ENCODE measurements around the gene TEX11. TPM values are rescaled to one million over a fixed set of nuclear protein-coding genes. Genes with fewer than 3 reads are reported as not detected.

TEX11 gene
- total RNA-seq, 2 experiments from 2014 or later = not detected

DNA sequence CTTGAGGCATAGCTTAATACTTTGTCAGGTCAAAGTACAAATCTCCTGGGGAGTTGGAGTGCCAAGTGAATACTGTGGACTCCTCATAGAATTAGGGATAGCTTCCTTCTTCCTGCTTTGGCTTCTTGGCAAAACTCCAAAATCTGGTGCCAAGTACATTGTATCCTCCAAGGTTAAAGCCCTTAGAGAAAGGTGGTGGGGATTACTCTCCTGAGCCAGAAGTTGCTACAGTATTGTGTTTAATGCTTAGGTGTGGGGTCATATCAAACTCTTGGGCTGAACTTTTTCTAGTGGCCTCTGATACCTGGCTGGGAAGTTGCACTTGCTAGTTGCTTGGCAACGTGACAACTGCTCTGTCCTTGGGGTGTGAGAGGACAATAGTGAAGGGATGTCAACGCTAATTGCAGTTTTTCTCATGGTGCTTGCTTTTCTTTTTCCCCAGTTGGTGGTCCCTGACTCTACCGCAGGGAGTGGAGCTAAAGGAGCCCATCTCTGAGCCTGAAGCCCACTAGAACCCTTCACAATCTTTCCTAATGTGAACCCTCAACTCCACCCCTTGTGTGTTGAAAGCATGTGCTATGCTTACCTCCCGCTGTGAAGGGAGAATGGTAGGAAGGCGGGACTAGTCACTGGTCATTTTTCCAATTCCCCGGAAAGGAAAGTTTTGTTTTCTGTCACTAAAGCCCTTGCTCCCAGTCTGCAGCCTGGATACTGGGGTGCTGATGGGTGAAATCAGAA, 428.4 kb downstream of the TEX11 start:
- intact Hi-C loops (cut with micrococcal nuclease) = no loop called here
- Mint-ChIP-seq H3K36me3 (peaks cover 4% of the 10 kb centered on the region), H3K9me3 (no peaks in the 10 kb centered on the region), H3K27me3 (no peaks in the 10 kb centered on the region), H3K4me1 (ENCODE audit: low read depth) (peaks cover 16% of the 10 kb centered on the region), H3K27ac (no peak overlapping the region), H3K4me3 (no peak overlapping the region)
- POLR2A ChIA-PET = no interaction called here
- CTCF ChIA-PET = no interaction called here
- DNase-seq = no peak

DNA sequence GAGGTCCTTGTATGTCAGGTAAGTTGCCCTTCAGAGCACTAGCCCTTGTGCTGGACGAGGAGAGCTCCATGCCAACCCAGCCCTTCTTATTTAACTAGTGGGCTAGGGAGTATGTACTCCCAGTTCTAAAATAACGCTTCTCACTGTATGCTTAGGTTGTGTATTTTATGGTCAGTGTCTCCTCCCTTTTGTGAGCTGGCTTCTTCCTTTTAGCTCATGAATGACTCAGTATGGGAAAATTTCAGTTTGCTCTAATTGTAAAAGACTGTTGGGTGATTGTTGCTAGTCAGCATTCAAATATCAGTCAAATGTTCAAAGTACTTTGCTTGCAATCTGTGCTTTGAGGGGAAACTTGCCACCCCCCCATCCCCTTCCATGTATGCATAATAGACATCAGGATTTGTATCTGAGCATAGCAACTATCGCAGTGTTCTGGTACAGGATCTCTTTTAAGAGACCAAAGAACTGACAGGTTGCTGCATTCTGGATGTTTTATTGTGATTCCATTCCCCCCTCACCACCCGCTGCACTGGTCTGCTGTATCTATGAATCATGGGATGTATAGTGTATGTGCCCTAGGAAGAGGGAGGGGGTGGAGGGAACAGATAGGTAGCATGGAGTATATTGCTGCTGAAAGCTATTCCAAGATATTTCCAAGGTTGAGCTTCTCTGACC, 429.1 kb downstream of the TEX11 start:
- ChIA-PET POLR2A (no interaction called here), CTCF (interaction anchor here (0.6 kb wide), 1 partner anchor 500 kb away, joined by 3 read pairs; no protein-coding TSS in a partner anchor)
- intact Hi-C loops (cut with micrococcal nuclease) = no loop called here
- H3K27me3 Mint-ChIP-seq = no peaks in the 10 kb centered on the region
- no peak for DNase-seq
- no peak overlapping the region for H3K4me3 Mint-ChIP-seq
- H3K9me3 Mint-ChIP-seq = no peaks in the 10 kb centered on the region
- H3K27ac Mint-ChIP-seq = no peak overlapping the region
- peaks cover 4% of the 10 kb centered on the region for H3K36me3 Mint-ChIP-seq
- H3K4me1 Mint-ChIP-seq (ENCODE audit: low read depth) = peaks cover 16% of the 10 kb centered on the region

Other genes with a start within 250 kb of the TEX11 start
- gene SLC7A3, start 22.4 kb upstream of the TEX11 start, total RNA-seq = not detected
- 10 to 100 TPM; 42.1 to 42.5 TPM for gene SNX12, start 159.6 kb upstream of the TEX11 start, total RNA-seq
- gene FOXO4, start 187.1 kb upstream of the TEX11 start, total RNA-seq = 10 to 100 TPM in 1 of 2 experiments, 1 to 10 TPM in 1; 8.7 to 10.7 TPM
- 10 to 100 TPM; 12.0 to 12.6 TPM for gene CXorf65, start 198.0 kb upstream of the TEX11 start, total RNA-seq
- 100 to 1,000 TPM; 289 to 290 TPM for gene IL2RG, start 202.9 kb upstream of the TEX11 start, total RNA-seq
- gene MED12, start 209.9 kb upstream of the TEX11 start, total RNA-seq = 10 to 100 TPM; 46.9 to 50.1 TPM
- under 1 TPM; 0.58 to 0.86 TPM for gene NLGN3, start 236.1 kb upstream of the TEX11 start, total RNA-seq